K562 (cell line): Measurements from ENCODE around the gene CDK14. TPM values are rescaled to one million over a fixed set of nuclear protein-coding genes. Genes with fewer than 3 reads are reported as not detected.

Experiments used
- ATAC-seq: fragments of 200-7000 bp; cut with Tn5 transposase; 3 replicates; pipeline ENCODE4 v1.9.1; 2020; ENCODE audit warnings: moderate library complexity
- BruUV-seq: library from RNA; stranded (reverse); fragments of 400-500 nt; replicated peaks from 2 replicates; lab custom pipeline; 2021; lab: Mats Ljungman, UMichigan
- CTCF ChIA-PET: fragments of 300-600 bp; formaldehyde crosslinking; extraction: SDS; loops from one replicate; lab custom pipeline; 2021; ENCODE audit warnings: low intra/inter-chr PET ratio; lab: Yijun Ruan, JAX
- POLR2A ChIA-PET: fragments of 300-600, 350-650 bp; sonication (Branson Sonifier 250); formaldehyde crosslinking; extraction: SDS; loops from one replicate; lab custom pipeline; 2021; ENCODE audit warnings: antibody characterized with exemption, inconsistent platforms; lab: Yijun Ruan, JAX
- DNase-seq, 4 experiments: peaks; one replicate each; pipeline versions ENCODE4 v3.0.0 to v3.0.0-alpha.2; 2011 to 2018; ENCODE audit warnings: low spot score in 3 of 4, mixed read lengths in 3 of 4; ENCODE audit errors: extremely low read depth in 1 of 4
- FAIRE-seq: peaks from 2 replicates; lab custom pipeline; 2011; peaks lifted over from hg19 to GRCh38; lab: Jason Lieb, UNC
- H2AFZ ChIP-seq: 2 replicates; pipeline ENCODE4 v1.6.0; 2011; ENCODE audit warnings: low read depth, low read length, control low read depth, inconsistent platforms
- H3K27ac ChIP-seq: fragments of 200-600 bp; 3 replicates; pipeline ENCODE4 v1.8.0; 2011; ENCODE audit warnings: low read depth, mild to moderate bottlenecking, control low read depth, inconsistent platforms, low read length, moderate library complexity, mixed read lengths; ENCODE audit errors: extremely low read depth
- H3K27me3 ChIP-seq, 2 experiments: fragments of 300-600 bp in 1 of 2; 2 replicates in 1 of 2; 3 replicates in 1 of 2; pipeline versions ENCODE4 v1.6.0 to v1.8.0; 2011; ENCODE audit warnings: inconsistent platforms in 2 of 2, low read length in 2 of 2, mild to moderate bottlenecking in 1 of 2, mixed read lengths in 1 of 2, moderate library complexity in 1 of 2; ENCODE audit not compliant: control insufficient read depth in 2 of 2, insufficient read depth in 2 of 2
- H3K36me3 ChIP-seq: fragments of 300-600 bp; 3 replicates; pipeline ENCODE4 v1.8.0; 2011; ENCODE audit warnings: mild to moderate bottlenecking, low read length, inconsistent platforms; ENCODE audit not compliant: control insufficient read depth, insufficient read depth
- H3K4me1 ChIP-seq, 2 experiments: fragments of 200-600 bp in 1 of 2; replicated peaks in 1 of 2; 2 replicates in 1 of 2; 3 replicates in 1 of 2; pipeline versions ENCODE4 v1.5.1 to v1.8.0; 2011; ENCODE audit warnings: inconsistent platforms in 2 of 2, low read length in 2 of 2, mild to moderate bottlenecking in 1 of 2, mixed read lengths in 1 of 2, moderate library complexity in 1 of 2; ENCODE audit not compliant: control insufficient read depth in 2 of 2, insufficient read depth in 2 of 2
- H3K4me2 ChIP-seq: 2 replicates; pipeline ENCODE4 v1.6.1; 2011; ENCODE audit warnings: low read length, control low read depth, inconsistent platforms, mixed read lengths; ENCODE audit not compliant: insufficient read depth
- H3K4me3 ChIP-seq: fragments of 200-600 bp; sonication (generic), shearing (Covaris generic); 2 replicates; pipeline ENCODE4 v1.5.1; 2016; ENCODE audit warnings: control low read depth, inconsistent platforms
- H3K79me2 ChIP-seq: fragments of 200-600 bp; 3 replicates; pipeline ENCODE4 v1.8.0; 2011; ENCODE audit warnings: low read length, inconsistent platforms; ENCODE audit not compliant: control insufficient read depth, insufficient read depth
- H3K9ac ChIP-seq, 2 experiments: 2 replicates each; pipeline versions ENCODE4 v1.6.0 to v1.6.1; 2011; ENCODE audit warnings: low read depth in 2 of 2, low read length in 2 of 2, control low read depth in 1 of 2, inconsistent platforms in 1 of 2, mild to moderate bottlenecking in 1 of 2, mixed read lengths in 1 of 2; ENCODE audit not compliant: insufficient read depth in 1 of 2
- H3K9me1 ChIP-seq: one replicate; pipeline ENCODE4 v1.6.0; 2011; ENCODE audit warnings: inconsistent platforms, mild to moderate bottlenecking, low read length, moderate library complexity; ENCODE audit not compliant: control insufficient read depth, insufficient read depth
- H3K9me3 ChIP-seq: replicated peaks from 2 replicates; pipeline ENCODE4 v1.5.1; 2011; ENCODE audit warnings: low read depth, low read length, inconsistent platforms; ENCODE audit not compliant: control insufficient read depth, insufficient read depth
- H4K20me1 ChIP-seq: replicated peaks from 2 replicates; pipeline ENCODE4 v1.6.1; 2011; ENCODE audit warnings: low read length, inconsistent platforms, mixed read lengths; ENCODE audit not compliant: control insufficient read depth, insufficient read depth
- ATF1 ChIP-seq, 2 experiments: fragments of 450-650 bp in 1 of 2; IDR thresholded peaks; 2 replicates each; pipeline ENCODE4 v1.6.1; 2016; ENCODE audit warnings: missing compliant biosample characterization in 1 of 2, missing genetic modification characterization in 1 of 2
- CHCHD3 ChIP-seq: fragments of 250-450 bp; sonication (Bioruptor Pico); IDR thresholded peaks from 2 replicates; pipeline ENCODE4 v2.1.2; 2022; ENCODE audit warnings: mild to moderate bottlenecking
- ETV1 ChIP-seq: fragments of 450-650 bp; conservative IDR thresholded peaks from 2 replicates; pipeline ENCODE4 v1.6.1; 2016; ENCODE audit warnings: missing genetic modification characterization, control low read depth, low read depth, missing compliant biosample characterization
- GTF2A2 ChIP-seq: IDR thresholded peaks from 2 replicates; pipeline ENCODE4 v1.6.1; 2016; ENCODE audit warnings: mild to moderate bottlenecking, missing genetic modification characterization, missing compliant biosample characterization
- MITF ChIP-seq: IDR thresholded peaks from 2 replicates; pipeline ENCODE4 v1.6.1; 2014; ENCODE audit warnings: antibody characterized with exemption
- RBFOX2 ChIP-seq: fragments of 200-400 bp; formaldehyde crosslinking; IDR thresholded peaks from 2 replicates; pipeline ENCODE4 v1.6.1; 2017; ENCODE audit warnings: low read depth, mild to moderate bottlenecking, low read length, moderate library complexity
- SREBF2 ChIP-seq: sonication (generic); formaldehyde crosslinking; IDR thresholded peaks from 2 replicates; pipeline ENCODE4 v1.4.0; 2020; ENCODE audit warnings: mild to moderate bottlenecking, missing genetic modification reagents
- USF2 ChIP-seq: sonication (generic); formaldehyde crosslinking; IDR thresholded peaks from 2 replicates; pipeline ENCODE4 v1.5.0; 2020; ENCODE audit warnings: missing genetic modification reagents
- XRCC5 ChIP-seq: fragments of 200-400 bp; formaldehyde crosslinking; IDR thresholded peaks from 2 replicates; pipeline ENCODE4 v1.6.1; 2017; ENCODE audit warnings: low read depth, mild to moderate bottlenecking, low read length
- ZNF764 ChIP-seq: fragments of 250-450 bp; sonication (Bioruptor Pico); IDR thresholded peaks from 2 replicates; pipeline ENCODE4 v1.4.0; 2020; ENCODE audit warnings: low read depth, mild to moderate bottlenecking, moderate library complexity
- WGBS: fragments of 100-300 bp; shearing (Covaris generic); methylation state at CpG from one replicate; pipeline ENCODE4 v1.1.6; 2016; ENCODE audit warnings: low coverage, mixed read lengths; ENCODE audit not compliant: insufficient coverage; ENCODE audit errors: missing lambda C conversion rate; 5-methylcytosine and 5-hydroxymethylcytosine counted together
- in situ Hi-C: fragments of 300-500 bp; cut with MboI; formaldehyde crosslinking; loops from 4 replicates; pipeline ENCODE4 v1.15.0; 2018; ENCODE audit warnings: inconsistent platforms, mixed read lengths
- intact Hi-C: fragments of 100-400 bp; cut with micrococcal nuclease; formaldehyde crosslinking; loops from 2 replicates; pipeline ENCODE4 v1.14.2; 2022
- polyA plus RNA-seq, 8 experiments: library from polyadenylated mRNA; depleted of rRNA in 4 of 8; stranded (reverse) in 5 of 8; unstranded in 3 of 8; fragments of >200 nt; fragmentation: Nextera tagmentation in 2 of 8; fragmentation: Illumina TruSeq in 1 of 8; extraction: Ambion mirVana in 2 of 8; extraction: Trizol in 1 of 8; gene quantifications; 2 replicates each; pipeline versions ENCODE4 v1.2.1 to v1.2.3, GENCODE V29; 2011 to 2014; ENCODE audit warnings: inconsistent platforms in 1 of 8, missing spikeins in 1 of 8
- total RNA-seq, 7 experiments: library from RNA; depleted of rRNA in 6 of 7; stranded (reverse); fragments of >200 nt in 6 of 7; fragmentation: Illumina TruSeq in 2 of 7; extraction: Trizol in 2 of 7; gene quantifications; 2 replicates each; pipeline versions ENCODE4 v1.2.1 to v1.2.3, GENCODE V29; 2011 to 2021; ENCODE audit warnings: low replicate concordance in 1 of 7
- TF ChIP-seq, protein P1 (sequence below): sonication (generic); formaldehyde crosslinking; IDR thresholded peaks from 2 replicates; pipeline ENCODE4 v1.8.0; 2022; ENCODE audit warnings: mild to moderate bottlenecking, missing genetic modification reagents

The CDK14 gene
- total and polyA plus RNA-seq, 9 of the 15 experiments (the other 6 are each of a cell fraction or from before 2014, with no cell fraction given): 0.03 to 0.91 (median 0.16) TPM

- TF ChIP-seq, protein P1, sequence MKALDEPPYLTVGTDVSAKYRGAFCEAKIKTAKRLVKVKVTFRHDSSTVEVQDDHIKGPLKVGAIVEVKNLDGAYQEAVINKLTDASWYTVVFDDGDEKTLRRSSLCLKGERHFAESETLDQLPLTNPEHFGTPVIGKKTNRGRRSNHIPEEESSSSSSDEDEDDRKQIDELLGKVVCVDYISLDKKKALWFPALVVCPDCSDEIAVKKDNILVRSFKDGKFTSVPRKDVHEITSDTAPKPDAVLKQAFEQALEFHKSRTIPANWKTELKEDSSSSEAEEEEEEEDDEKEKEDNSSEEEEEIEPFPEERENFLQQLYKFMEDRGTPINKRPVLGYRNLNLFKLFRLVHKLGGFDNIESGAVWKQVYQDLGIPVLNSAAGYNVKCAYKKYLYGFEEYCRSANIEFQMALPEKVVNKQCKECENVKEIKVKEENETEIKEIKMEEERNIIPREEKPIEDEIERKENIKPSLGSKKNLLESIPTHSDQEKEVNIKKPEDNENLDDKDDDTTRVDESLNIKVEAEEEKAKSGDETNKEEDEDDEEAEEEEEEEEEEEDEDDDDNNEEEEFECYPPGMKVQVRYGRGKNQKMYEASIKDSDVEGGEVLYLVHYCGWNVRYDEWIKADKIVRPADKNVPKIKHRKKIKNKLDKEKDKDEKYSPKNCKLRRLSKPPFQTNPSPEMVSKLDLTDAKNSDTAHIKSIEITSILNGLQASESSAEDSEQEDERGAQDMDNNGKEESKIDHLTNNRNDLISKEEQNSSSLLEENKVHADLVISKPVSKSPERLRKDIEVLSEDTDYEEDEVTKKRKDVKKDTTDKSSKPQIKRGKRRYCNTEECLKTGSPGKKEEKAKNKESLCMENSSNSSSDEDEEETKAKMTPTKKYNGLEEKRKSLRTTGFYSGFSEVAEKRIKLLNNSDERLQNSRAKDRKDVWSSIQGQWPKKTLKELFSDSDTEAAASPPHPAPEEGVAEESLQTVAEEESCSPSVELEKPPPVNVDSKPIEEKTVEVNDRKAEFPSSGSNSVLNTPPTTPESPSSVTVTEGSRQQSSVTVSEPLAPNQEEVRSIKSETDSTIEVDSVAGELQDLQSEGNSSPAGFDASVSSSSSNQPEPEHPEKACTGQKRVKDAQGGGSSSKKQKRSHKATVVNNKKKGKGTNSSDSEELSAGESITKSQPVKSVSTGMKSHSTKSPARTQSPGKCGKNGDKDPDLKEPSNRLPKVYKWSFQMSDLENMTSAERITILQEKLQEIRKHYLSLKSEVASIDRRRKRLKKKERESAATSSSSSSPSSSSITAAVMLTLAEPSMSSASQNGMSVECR: no peak
- TF ChIP-seq RBFOX2: no peak
- no peak for TF ChIP-seq ATF1 (CRISPR knock-in tag; IDR thresholded peaks at IDR 0.05)
- no peak for TF ChIP-seq ATF1 (tag; IDR thresholded peaks at IDR 0.05)
- TF ChIP-seq CHCHD3 (CRISPR knock-in tag): no peak
- no peak for TF ChIP-seq USF2
Measured at GRCh38 chr7:90688810-90689209, 92.7 kb downstream of the CDK14 start (continued).

- BruUV-seq: no TSS peak
- no peak for FAIRE-seq
- in situ Hi-C loops: no loop called here
Measured at GRCh38 chr7:90689260-90689659, 93.1 kb downstream of the CDK14 start.

More at GRCh38 chr7:90689260-90689659, 93.1 kb downstream of the CDK14 start:
- H3K9me3 ChIP-seq: no peaks in the 10 kb centered on the region
- H3K4me2 ChIP-seq: no peak overlapping the region
- no peak overlapping the region for H2AFZ ChIP-seq
- no peak overlapping the region for H3K27ac ChIP-seq
- no peaks in the 10 kb centered on the region for H3K79me2 ChIP-seq
- intact Hi-C loops: no loop called here
- H4K20me1 ChIP-seq: no peaks in the 10 kb centered on the region
- no peaks in the 10 kb centered on the region for H3K36me3 ChIP-seq
- POLR2A ChIA-PET: interaction anchor here (0.6 kb wide), 1 partner anchor 1163 kb away, joined by 3 read pairs; no protein-coding TSS in a partner anchor
- CTCF ChIA-PET: no interaction called here
- TF ChIP-seq GTF2A2 (tag) (no peak), SREBF2 (CRISPR knock-in tag) (no peak), XRCC5 (no peak), ETV1 (tag) (no peak), ZNF764 (CRISPR knock-in tag) (no peak), MITF (no peak)
- no peaks in the 10 kb centered on the region for H3K27me3 ChIP-seq
- DNase-seq (no peak), ATAC-seq (no peak)
- no peak overlapping the region for H3K9ac ChIP-seq
- H3K4me1 ChIP-seq: no peaks in the 10 kb centered on the region
- WGBS: 0% methylated on average over 1 of the region's 1 CpG
- H3K9me1 ChIP-seq: no peaks in the 10 kb centered on the region
- H3K4me3 ChIP-seq: no peak overlapping the region
